Neural progenitor cell (in vitro differentiated cells): ENCODE measurements around the gene TNS3. TPM values are rescaled to one million over a fixed set of nuclear protein-coding genes. Genes with fewer than 3 reads are reported as not detected.

Experiments used
- DNase-seq: peaks from one replicate; pipeline ENCODE4 v3.0.0-alpha.2; 2016; ENCODE audit warnings: low spot score
- H2AFZ ChIP-seq: fragments of 200-600 bp; sonication (generic); replicated peaks from 2 replicates; pipeline ENCODE4 v1.6.1; 2016; ENCODE audit warnings: antibody characterized with exemption
- H3F3A ChIP-seq: fragments of 200-600 bp; sonication (generic); 2 replicates; pipeline ENCODE4 v1.6.1; 2016; ENCODE audit warnings: antibody characterized with exemption, low read depth
- H3K27ac ChIP-seq: fragments of 200-600 bp; sonication (generic); 2 replicates; pipeline ENCODE4 v1.5.1; 2016; ENCODE audit warnings: mild to moderate bottlenecking
- H3K27me3 ChIP-seq: fragments of 200-600 bp; sonication (generic); 2 replicates; pipeline ENCODE4 v1.6.1; 2016; ENCODE audit warnings: mild to moderate bottlenecking, moderate library complexity
- H3K36me3 ChIP-seq: fragments of 200-600 bp; sonication (generic); 2 replicates; pipeline ENCODE4 v1.5.1; 2016
- H3K4me1 ChIP-seq: fragments of 200-600 bp; sonication (generic); 2 replicates; pipeline ENCODE4 v1.6.1; 2016; ENCODE audit warnings: mixed run types
- H3K4me2 ChIP-seq: fragments of 200-600 bp; sonication (generic); 2 replicates; pipeline ENCODE4 v1.6.1; 2016
- H3K4me3 ChIP-seq: fragments of 200-600 bp; sonication (generic); 2 replicates; pipeline ENCODE4 v1.5.1; 2016
- H3K79me2 ChIP-seq: fragments of 200-600 bp; sonication (generic); 2 replicates; pipeline ENCODE4 v1.6.1; 2016; ENCODE audit warnings: low read depth
- H3K9ac ChIP-seq: fragments of 200-600 bp; sonication (generic); 2 replicates; pipeline ENCODE4 v1.6.1; 2016
- H3K9me3 ChIP-seq: fragments of 200-600 bp; sonication (generic); 2 replicates; pipeline ENCODE4 v1.5.1; 2016; ENCODE audit warnings: low read depth
- H4K20me1 ChIP-seq: fragments of 200-600 bp; sonication (generic); 2 replicates; pipeline ENCODE4 v1.6.1; 2016; ENCODE audit warnings: low read depth
- H3K27ac Mint-ChIP-seq: 3 replicates; pipeline ENCODE4 v1.8.0; 2021; ENCODE audit warnings: mixed read lengths
- H3K27me3 Mint-ChIP-seq: 2 replicates; pipeline ENCODE4 v1.8.0; 2022; ENCODE audit warnings: low read depth, mild to moderate bottlenecking, inconsistent platforms, moderate library complexity, mixed read lengths; ENCODE audit not compliant: insufficient read depth
- H3K36me3 Mint-ChIP-seq: 3 replicates; pipeline ENCODE4 v1.8.0; 2021; ENCODE audit warnings: mixed read lengths
- H3K4me1 Mint-ChIP-seq: 3 replicates; pipeline ENCODE4 v1.8.0; 2021; ENCODE audit warnings: mixed read lengths
- H3K4me3 Mint-ChIP-seq: 3 replicates; pipeline ENCODE4 v1.8.0; 2021; ENCODE audit warnings: mild to moderate bottlenecking, moderate library complexity, mixed read lengths
- H3K9me3 Mint-ChIP-seq: 3 replicates; pipeline ENCODE4 v1.8.0; 2020; ENCODE audit warnings: mixed read lengths
- EZH2 ChIP-seq: fragments of 200-600 bp; sonication (generic); IDR thresholded peaks from 2 replicates; pipeline ENCODE4 v1.6.1; 2017; ENCODE audit warnings: antibody characterized with exemption, mild to moderate bottlenecking, moderate library complexity
- EZH2phosphoT487 ChIP-seq: fragments of 200-600 bp; sonication (generic); IDR thresholded peaks from 2 replicates; pipeline ENCODE4 v1.6.1; 2017; ENCODE audit warnings: antibody characterized with exemption
- total RNA-seq: library from RNA; depleted of rRNA; stranded (reverse); fragments of >200 nt; gene quantifications from 2 replicates; pipeline ENCODE4 v1.2.3, GENCODE V29; 2015; ENCODE audit warnings: low replicate concordance
- TF ChIP-seq, protein P1 (sequence below): fragments of 200-600 bp; sonication (generic); IDR thresholded peaks from 2 replicates; pipeline ENCODE4 v1.5.1; 2017; ENCODE audit warnings: antibody characterized with exemption, mild to moderate bottlenecking

Gene TNS3
- total RNA-seq, 1 donor from 2014 or later = 15.0 TPM

DNA sequence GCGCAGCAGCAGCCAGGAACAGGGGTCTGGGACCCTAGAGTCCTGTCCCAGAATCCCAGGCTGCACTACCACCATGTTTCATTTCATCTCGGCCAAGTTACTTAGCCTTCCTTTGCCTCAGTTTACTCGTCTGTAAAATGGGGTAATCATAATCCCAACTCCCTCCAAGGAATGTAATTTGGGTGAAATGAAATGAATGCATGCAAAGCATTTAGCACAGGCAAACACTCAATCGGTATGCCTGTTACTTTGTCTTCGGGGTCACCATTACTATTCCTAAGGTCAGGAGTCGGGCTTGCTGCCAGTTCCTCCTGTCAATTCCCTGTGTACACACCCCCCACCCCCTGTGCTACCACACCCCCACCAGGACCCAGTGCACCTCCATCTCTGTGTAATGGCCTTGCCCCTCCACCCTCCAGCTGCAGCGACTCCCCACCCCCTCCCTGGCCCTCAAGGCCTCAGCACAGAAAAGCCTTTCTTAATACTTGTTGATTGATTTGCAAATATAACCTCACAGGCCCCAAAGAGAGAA lies 1.7 kb downstream of the TNS3 start:
- no peak overlapping the region for H2AFZ ChIP-seq
- H3K9me3 ChIP-seq = no peaks in the 10 kb centered on the region
- DNase-seq = peak; percentile 15
- no peak overlapping the region for H3K9ac ChIP-seq
- H3K36me3 ChIP-seq = no peaks in the 10 kb centered on the region
- H3K27me3 ChIP-seq = peaks cover 29% of the 10 kb centered on the region
- peaks cover 11% of the 10 kb centered on the region for H3K4me1 ChIP-seq
- H3K4me1 Mint-ChIP-seq = peaks cover 32% of the 10 kb centered on the region
- peak overlapping the region; percentile 89 for H3K4me2 ChIP-seq
- H3K27me3 Mint-ChIP-seq = peaks cover 16% of the 10 kb centered on the region
- H3K27ac ChIP-seq = no peak overlapping the region
- H4K20me1 ChIP-seq = peaks cover 7% of the 10 kb centered on the region
- H3K9me3 Mint-ChIP-seq = peaks cover 5% of the 10 kb centered on the region
- TF ChIP-seq, protein P1, sequence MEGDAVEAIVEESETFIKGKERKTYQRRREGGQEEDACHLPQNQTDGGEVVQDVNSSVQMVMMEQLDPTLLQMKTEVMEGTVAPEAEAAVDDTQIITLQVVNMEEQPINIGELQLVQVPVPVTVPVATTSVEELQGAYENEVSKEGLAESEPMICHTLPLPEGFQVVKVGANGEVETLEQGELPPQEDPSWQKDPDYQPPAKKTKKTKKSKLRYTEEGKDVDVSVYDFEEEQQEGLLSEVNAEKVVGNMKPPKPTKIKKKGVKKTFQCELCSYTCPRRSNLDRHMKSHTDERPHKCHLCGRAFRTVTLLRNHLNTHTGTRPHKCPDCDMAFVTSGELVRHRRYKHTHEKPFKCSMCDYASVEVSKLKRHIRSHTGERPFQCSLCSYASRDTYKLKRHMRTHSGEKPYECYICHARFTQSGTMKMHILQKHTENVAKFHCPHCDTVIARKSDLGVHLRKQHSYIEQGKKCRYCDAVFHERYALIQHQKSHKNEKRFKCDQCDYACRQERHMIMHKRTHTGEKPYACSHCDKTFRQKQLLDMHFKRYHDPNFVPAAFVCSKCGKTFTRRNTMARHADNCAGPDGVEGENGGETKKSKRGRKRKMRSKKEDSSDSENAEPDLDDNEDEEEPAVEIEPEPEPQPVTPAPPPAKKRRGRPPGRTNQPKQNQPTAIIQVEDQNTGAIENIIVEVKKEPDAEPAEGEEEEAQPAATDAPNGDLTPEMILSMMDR = no peak
- no peak for TF ChIP-seq EZH2phosphoT487
- TF ChIP-seq EZH2 = no peak
- H3K27ac Mint-ChIP-seq = no peak overlapping the region
- H3K4me3 ChIP-seq = peak overlapping the region; percentile 91
- peaks cover 5% of the 10 kb centered on the region for H3F3A ChIP-seq
- peak overlapping the region; percentile 92 for H3K4me3 Mint-ChIP-seq
- peaks cover 11% of the 10 kb centered on the region for H3K79me2 ChIP-seq
- peaks cover 4% of the 10 kb centered on the region for H3K36me3 Mint-ChIP-seq

DNA sequence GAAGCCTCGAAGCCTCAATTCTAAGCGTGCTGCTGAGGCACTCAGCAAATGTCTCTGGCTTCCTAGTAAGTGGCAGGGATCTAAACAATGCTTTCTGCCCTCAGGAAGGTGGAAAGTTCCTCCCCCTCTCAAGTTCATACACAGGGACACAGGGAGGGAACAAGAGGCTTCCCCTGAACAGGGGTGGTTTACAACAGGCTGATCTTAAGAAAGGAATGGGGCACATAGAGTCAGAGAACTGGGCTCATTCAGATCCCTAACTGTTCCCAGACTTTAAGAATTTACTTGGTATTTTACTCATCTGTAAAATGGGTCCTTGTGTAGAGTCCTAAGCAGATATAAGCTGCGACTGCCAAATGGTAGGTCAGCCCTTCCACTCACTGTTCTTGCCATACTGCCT lies 2.5 kb downstream of the TNS3 start:
- H3K4me2 ChIP-seq = no peak overlapping the region
- no peaks in the 10 kb centered on the region for H3K36me3 ChIP-seq
- peaks cover under 1% of the 10 kb centered on the region for H3K9me3 Mint-ChIP-seq
- no peak overlapping the region for H3K4me3 ChIP-seq
- no peak overlapping the region for H2AFZ ChIP-seq
- H3K4me1 ChIP-seq = peaks cover 11% of the 10 kb centered on the region
- peak overlapping the region; percentile 50 for H3K4me3 Mint-ChIP-seq
- peaks cover 4% of the 10 kb centered on the region for H3K36me3 Mint-ChIP-seq
- H3F3A ChIP-seq = peaks cover 5% of the 10 kb centered on the region
- H3K4me1 Mint-ChIP-seq = peaks cover 32% of the 10 kb centered on the region
- H3K27me3 ChIP-seq = peaks cover 29% of the 10 kb centered on the region
- TF ChIP-seq EZH2phosphoT487 (no peak), EZH2 (no peak)
- TF ChIP-seq, protein P1 = no peak
- H3K27ac ChIP-seq = no peak overlapping the region
- no peaks in the 10 kb centered on the region for H3K9me3 ChIP-seq
- no peak for DNase-seq
- H3K9ac ChIP-seq = no peak overlapping the region
- H3K27ac Mint-ChIP-seq = no peak overlapping the region
- peaks cover 7% of the 10 kb centered on the region for H4K20me1 ChIP-seq
- peaks cover 16% of the 10 kb centered on the region for H3K27me3 Mint-ChIP-seq
- peaks cover 18% of the 10 kb centered on the region for H3K79me2 ChIP-seq

DNA sequence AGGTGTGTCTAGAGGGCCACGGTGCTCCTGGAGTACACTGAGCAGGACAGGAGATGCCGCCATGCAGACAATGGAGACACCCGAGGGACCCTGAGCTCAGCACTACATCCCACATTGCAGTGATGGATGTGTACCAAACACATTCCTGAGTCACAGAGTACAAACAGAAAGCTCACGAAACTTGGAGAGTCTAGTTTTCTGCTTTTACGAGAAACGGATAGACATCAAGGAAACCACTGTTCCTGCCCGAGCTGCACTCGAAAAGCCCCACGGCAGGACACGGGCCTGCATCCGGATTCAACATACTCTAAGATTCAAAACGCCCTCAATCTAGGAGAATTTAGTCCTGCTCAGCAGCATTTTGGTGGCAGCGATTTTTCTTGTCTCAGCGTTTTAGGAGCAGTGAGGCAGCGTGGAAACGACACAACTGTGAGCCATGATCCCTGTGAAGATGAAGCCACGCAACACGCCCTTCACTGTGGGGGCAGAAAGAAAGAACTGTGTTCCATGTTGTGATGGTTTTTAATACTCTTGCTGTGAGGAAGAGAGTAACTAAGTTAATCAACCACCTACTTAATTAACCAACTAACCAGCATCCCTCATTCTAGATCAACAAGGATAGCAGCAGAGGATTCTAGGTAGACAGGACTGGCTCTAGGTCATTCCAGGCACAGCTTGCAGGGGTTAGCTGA lies 3.2 kb downstream of the TNS3 start:
- H3K4me3 ChIP-seq = no peak overlapping the region
- no peak for TF ChIP-seq EZH2phosphoT487
- TF ChIP-seq, protein P1 = no peak
- no peak for TF ChIP-seq EZH2
- no peak overlapping the region for H3K4me2 ChIP-seq
- no peak overlapping the region for H3K9ac ChIP-seq
- Mint-ChIP-seq H3K9me3 (no peaks in the 10 kb centered on the region), H3K36me3 (peaks cover 4% of the 10 kb centered on the region), H3K4me3 (peak overlapping the region; percentile 36), H3K27ac (peak overlapping the region; percentile 83), H3K4me1 (peaks cover 38% of the 10 kb centered on the region), H3K27me3 (peaks cover 14% of the 10 kb centered on the region)
- no peak for DNase-seq
- peaks cover 7% of the 10 kb centered on the region for H4K20me1 ChIP-seq
- no peak overlapping the region for H2AFZ ChIP-seq
- H3F3A ChIP-seq = peaks cover 5% of the 10 kb centered on the region
- no peak overlapping the region for H3K27ac ChIP-seq
- H3K36me3 ChIP-seq = no peaks in the 10 kb centered on the region
- H3K9me3 ChIP-seq = no peaks in the 10 kb centered on the region
- H3K4me1 ChIP-seq = peaks cover 11% of the 10 kb centered on the region
- peaks cover 23% of the 10 kb centered on the region for H3K27me3 ChIP-seq
- H3K79me2 ChIP-seq = peaks cover 18% of the 10 kb centered on the region
